Measurements from ENCODE around the gene XXYLT1.

Gene XXYLT1

GRCh38 chr3:195046441-195046840 lies 224.5 kb downstream of the XXYLT1 start:
- Histone ChIP-seq H3K27me3 (ENCODE audit: control insufficient read depth in 1 of 2, insufficient read depth in 2 of 2, low read length in 2 of 2) (peaks cover 0 to 3% of the 10 kb centered on the region in 2 donors), H3K36me3 (ENCODE audit: control insufficient read depth in 2 of 2, insufficient read depth in 2 of 2, low read length in 2 of 2) (no peaks in the 10 kb centered on the region), H3K9ac (ENCODE audit: low read length in 2 of 2) (no peak overlapping the region), H3K9me3 (ENCODE audit: control insufficient read depth in 2 of 2, low read length in 2 of 2) (no peaks in the 10 kb centered on the region), H3K4me3 (ENCODE audit: low read length in 2 of 2) (no peak overlapping the region), H3K4me1 (ENCODE audit: control insufficient read depth, insufficient read depth, low read length) (no peaks in the 10 kb centered on the region), H3K27ac (ENCODE audit: low read length) (no peak overlapping the region)

- H3K4me1 ChIP-seq (ENCODE audit: control insufficient read depth, insufficient read depth, low read length): no peaks in the 10 kb centered on the region
- peaks cover 0 to 3% of the 10 kb centered on the region in 2 donors for H3K27me3 ChIP-seq (ENCODE audit: control insufficient read depth in 1 of 2, insufficient read depth in 2 of 2, low read length in 2 of 2)
- H3K9me3 ChIP-seq (ENCODE audit: control insufficient read depth in 2 of 2, low read length in 2 of 2): no peaks in the 10 kb centered on the region
- no peak overlapping the region for H3K4me3 ChIP-seq (ENCODE audit: low read length in 2 of 2)
- no peak overlapping the region for H3K27ac ChIP-seq (ENCODE audit: low read length)
- H3K9ac ChIP-seq (ENCODE audit: low read length in 2 of 2): no peak overlapping the region
- no peaks in the 10 kb centered on the region for H3K36me3 ChIP-seq (ENCODE audit: control insufficient read depth in 2 of 2, insufficient read depth in 2 of 2, low read length in 2 of 2)
Observed at GRCh38 chr3:195045481-195046210, 225.3 kb downstream of the XXYLT1 start.

- Histone ChIP-seq H3K36me3 (ENCODE audit: control insufficient read depth in 2 of 2, insufficient read depth in 2 of 2, low read length in 2 of 2) (no peaks in the 10 kb centered on the region), H3K9me3 (ENCODE audit: control insufficient read depth in 2 of 2, low read length in 2 of 2) (no peaks in the 10 kb centered on the region), H3K27ac (ENCODE audit: low read length) (no peak overlapping the region), H3K27me3 (ENCODE audit: control insufficient read depth in 1 of 2, insufficient read depth in 2 of 2, low read length in 2 of 2) (peaks cover 0 to 3% of the 10 kb centered on the region in 2 donors), H3K4me1 (ENCODE audit: control insufficient read depth, insufficient read depth, low read length) (no peaks in the 10 kb centered on the region), H3K4me3 (ENCODE audit: low read length in 2 of 2) (no peak overlapping the region), H3K9ac (ENCODE audit: low read length in 2 of 2) (no peak overlapping the region)
Observed at GRCh38 chr3:195044411-195044810, 226.5 kb downstream of the XXYLT1 start.

DNA sequence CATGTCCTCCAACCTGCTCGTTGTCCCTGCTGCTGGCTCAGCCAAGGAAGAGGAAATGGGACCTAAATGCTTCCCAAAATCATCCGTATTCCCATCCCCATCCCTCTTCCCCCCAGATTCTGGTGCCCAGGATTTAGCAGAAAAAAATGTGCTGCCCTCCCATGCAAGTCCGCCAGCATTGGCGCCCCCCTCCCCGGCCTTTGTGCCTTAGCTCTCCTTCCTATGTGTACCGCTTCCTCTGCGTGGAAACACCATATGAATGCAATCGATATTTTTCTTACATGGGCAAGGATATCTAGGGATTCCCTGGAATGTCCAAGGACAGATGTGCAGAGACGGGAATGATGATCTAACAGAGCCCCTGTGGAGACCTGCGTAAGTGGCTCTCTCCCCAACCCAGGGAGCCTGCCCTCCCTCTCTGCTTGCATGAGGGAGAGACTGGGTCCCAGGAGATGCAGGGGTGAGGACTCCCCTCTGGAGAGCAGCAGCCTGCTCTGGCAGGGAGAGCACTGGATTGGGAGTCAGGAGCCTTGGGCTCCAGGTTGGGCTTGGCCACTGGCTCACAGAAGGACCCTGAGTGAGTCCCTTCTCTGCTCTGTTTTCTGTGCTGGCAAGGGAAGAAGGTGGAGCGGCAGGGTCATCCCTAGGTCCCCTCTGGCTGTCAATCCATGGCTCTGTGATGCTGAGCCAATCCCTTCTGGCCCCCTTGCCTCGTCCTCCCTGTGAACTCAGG lies 227.2 kb downstream of the XXYLT1 start:
- no peaks in the 10 kb centered on the region for H3K9me3 ChIP-seq (ENCODE audit: control insufficient read depth in 2 of 2, low read length in 2 of 2)
- H3K36me3 ChIP-seq (ENCODE audit: control insufficient read depth in 2 of 2, insufficient read depth in 2 of 2, low read length in 2 of 2): no peaks in the 10 kb centered on the region
- peaks cover 0 to 3% of the 10 kb centered on the region in 2 donors for H3K27me3 ChIP-seq (ENCODE audit: control insufficient read depth in 1 of 2, insufficient read depth in 2 of 2, low read length in 2 of 2)
- no peaks in the 10 kb centered on the region for H3K4me1 ChIP-seq (ENCODE audit: control insufficient read depth, insufficient read depth, low read length)
- H3K4me3 ChIP-seq (ENCODE audit: low read length in 2 of 2): no peak overlapping the region
- H3K9ac ChIP-seq (ENCODE audit: low read length in 2 of 2): no peak overlapping the region
- H3K27ac ChIP-seq (ENCODE audit: low read length): no peak overlapping the region

DNA sequence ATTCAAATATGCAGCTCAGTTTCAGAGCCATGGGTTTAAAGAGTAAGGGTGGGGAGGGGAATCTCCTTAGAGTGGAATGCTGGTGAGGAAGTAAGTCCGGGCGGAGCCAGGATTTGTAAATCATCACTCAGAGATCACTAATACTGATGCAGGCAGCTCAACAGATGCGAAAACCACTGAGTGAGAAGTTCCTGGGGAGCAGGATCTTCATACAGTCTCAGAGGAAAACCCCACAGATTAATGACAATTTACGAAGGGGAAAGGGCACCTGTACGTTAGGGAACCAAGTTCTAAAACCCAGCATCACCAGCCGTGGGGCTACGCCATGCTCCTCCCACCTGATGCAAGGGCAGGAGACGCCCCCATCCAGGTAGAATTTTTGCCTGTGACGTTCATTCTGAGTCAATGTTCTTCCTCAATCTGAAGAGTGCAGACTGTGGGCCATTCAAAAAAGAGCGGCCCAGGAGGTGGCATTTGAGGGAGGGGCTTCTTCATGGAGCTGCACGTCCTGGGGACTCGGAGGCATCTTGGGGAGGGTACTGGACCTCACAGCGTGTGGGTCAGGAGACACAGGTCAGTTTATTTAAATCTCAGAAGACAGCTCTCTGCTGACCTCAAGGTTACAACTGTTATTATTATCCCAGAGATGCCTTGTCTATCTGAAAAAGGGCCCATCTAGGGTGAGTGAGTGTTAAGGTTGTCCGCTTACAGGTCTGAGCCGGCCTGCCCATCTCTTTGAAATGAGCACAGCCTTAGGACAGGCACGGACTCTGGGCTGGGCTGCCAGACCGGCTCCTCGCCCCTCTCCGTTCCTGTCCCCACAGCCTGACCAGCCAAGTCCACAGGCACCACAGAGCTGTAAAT lies 228.0 kb downstream of the XXYLT1 start:
- H3K27me3 ChIP-seq (ENCODE audit: control insufficient read depth in 1 of 2, insufficient read depth in 2 of 2, low read length in 2 of 2): peaks cover 0 to 3% of the 10 kb centered on the region in 2 donors
- no peak overlapping the region for H3K4me3 ChIP-seq (ENCODE audit: low read length in 2 of 2)
- H3K27ac ChIP-seq (ENCODE audit: low read length): no peak overlapping the region
- no peaks in the 10 kb centered on the region for H3K9me3 ChIP-seq (ENCODE audit: control insufficient read depth in 2 of 2, low read length in 2 of 2)
- no peak overlapping the region for H3K9ac ChIP-seq (ENCODE audit: low read length in 2 of 2)
- no peaks in the 10 kb centered on the region for H3K36me3 ChIP-seq (ENCODE audit: control insufficient read depth in 2 of 2, insufficient read depth in 2 of 2, low read length in 2 of 2)
- no peaks in the 10 kb centered on the region for H3K4me1 ChIP-seq (ENCODE audit: control insufficient read depth, insufficient read depth, low read length)

DNA sequence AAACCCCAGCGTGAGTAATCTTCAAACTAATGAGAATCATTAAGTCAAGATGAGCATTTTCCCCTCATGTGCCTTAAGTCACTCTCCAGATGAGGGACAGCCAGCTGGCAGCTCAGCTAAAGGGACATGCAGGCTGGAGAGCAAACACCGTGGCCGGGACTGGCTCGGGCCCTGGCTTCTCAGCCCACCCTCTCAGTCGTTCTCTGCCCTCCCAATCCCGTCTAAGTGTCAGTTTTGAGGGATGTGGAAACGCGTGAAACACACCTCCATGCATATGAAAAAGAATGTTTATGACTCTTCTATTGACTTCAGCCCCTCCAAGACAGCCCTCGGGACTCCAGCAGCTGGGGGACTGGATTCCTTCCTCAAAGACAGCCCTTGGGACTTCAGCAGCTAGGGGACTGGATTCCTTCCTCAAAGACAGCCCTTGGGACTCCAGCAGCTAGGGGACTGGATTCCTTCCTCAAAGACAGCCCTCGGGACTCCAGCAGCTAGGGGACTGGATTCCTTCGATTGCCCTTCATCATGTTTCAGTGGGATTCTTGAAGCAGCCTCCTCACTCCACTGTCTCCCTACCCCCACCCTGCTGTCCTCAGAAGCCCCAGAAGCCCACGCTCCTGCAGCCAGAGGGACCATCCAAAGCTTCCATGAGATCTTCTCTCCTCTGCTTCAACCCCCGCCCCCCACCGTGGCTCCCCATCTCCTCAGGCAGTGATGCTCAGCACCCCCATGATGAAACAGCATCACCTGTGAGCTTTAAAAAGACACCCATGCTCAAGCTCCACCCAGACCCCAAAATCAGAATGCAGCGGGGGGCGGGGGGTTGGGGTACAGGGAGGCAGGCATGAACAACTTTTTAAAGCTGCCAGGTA lies 228.9 kb downstream of the XXYLT1 start:
- Histone ChIP-seq H3K27ac (ENCODE audit: low read length) (no peak overlapping the region), H3K36me3 (ENCODE audit: control insufficient read depth in 2 of 2, insufficient read depth in 2 of 2, low read length in 2 of 2) (no peaks in the 10 kb centered on the region), H3K4me1 (ENCODE audit: control insufficient read depth, insufficient read depth, low read length) (no peaks in the 10 kb centered on the region), H3K4me3 (ENCODE audit: low read length in 2 of 2) (no peak overlapping the region), H3K9ac (ENCODE audit: low read length in 2 of 2) (no peak overlapping the region), H3K27me3 (ENCODE audit: control insufficient read depth in 1 of 2, insufficient read depth in 2 of 2, low read length in 2 of 2) (peaks cover 0 to 3% of the 10 kb centered on the region in 2 donors), H3K9me3 (ENCODE audit: control insufficient read depth in 2 of 2, low read length in 2 of 2) (no peaks in the 10 kb centered on the region)

GRCh38 chr3:195040773-195041520 lies 230.0 kb downstream of the XXYLT1 start:
- Histone ChIP-seq H3K4me3 (ENCODE audit: low read length in 2 of 2) (no peak overlapping the region), H3K9ac (ENCODE audit: low read length in 2 of 2) (no peak overlapping the region), H3K4me1 (ENCODE audit: control insufficient read depth, insufficient read depth, low read length) (no peaks in the 10 kb centered on the region), H3K27me3 (ENCODE audit: control insufficient read depth in 1 of 2, insufficient read depth in 2 of 2, low read length in 2 of 2) (peaks cover 0 to 3% of the 10 kb centered on the region in 2 donors), H3K27ac (ENCODE audit: low read length) (no peak overlapping the region), H3K9me3 (ENCODE audit: control insufficient read depth in 2 of 2, low read length in 2 of 2) (no peaks in the 10 kb centered on the region), H3K36me3 (ENCODE audit: control insufficient read depth in 2 of 2, insufficient read depth in 2 of 2, low read length in 2 of 2) (no peaks in the 10 kb centered on the region)

DNA sequence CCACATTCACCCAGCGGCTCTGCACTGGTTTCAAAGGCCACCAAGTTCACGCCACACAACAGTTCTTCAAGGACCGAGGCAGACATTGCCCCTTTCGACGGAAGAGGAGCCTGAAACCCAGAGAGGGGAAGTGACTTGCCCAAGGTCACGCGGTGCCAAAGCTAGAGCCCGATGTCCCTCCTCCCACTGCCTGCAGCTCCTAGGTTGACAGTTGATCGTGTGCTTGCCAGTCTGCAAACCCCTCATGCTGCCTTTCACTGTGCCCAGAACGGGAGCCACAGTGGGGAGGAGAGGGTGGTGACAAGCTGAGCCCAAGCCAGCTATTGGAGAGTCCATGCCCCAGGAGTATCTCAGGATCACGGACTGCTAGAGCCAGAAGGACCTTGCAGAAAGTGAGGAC lies 230.9 kb downstream of the XXYLT1 start:
- Histone ChIP-seq H3K9ac (ENCODE audit: low read length in 2 of 2) (no peak overlapping the region), H3K27ac (ENCODE audit: low read length) (no peak overlapping the region), H3K36me3 (ENCODE audit: control insufficient read depth in 2 of 2, insufficient read depth in 2 of 2, low read length in 2 of 2) (no peaks in the 10 kb centered on the region), H3K4me3 (ENCODE audit: low read length in 2 of 2) (no peak overlapping the region), H3K9me3 (ENCODE audit: control insufficient read depth in 2 of 2, low read length in 2 of 2) (no peaks in the 10 kb centered on the region), H3K4me1 (ENCODE audit: control insufficient read depth, insufficient read depth, low read length) (no peaks in the 10 kb centered on the region), H3K27me3 (ENCODE audit: control insufficient read depth in 1 of 2, insufficient read depth in 2 of 2, low read length in 2 of 2) (peaks cover 0 to 3% of the 10 kb centered on the region in 2 donors)

DNA sequence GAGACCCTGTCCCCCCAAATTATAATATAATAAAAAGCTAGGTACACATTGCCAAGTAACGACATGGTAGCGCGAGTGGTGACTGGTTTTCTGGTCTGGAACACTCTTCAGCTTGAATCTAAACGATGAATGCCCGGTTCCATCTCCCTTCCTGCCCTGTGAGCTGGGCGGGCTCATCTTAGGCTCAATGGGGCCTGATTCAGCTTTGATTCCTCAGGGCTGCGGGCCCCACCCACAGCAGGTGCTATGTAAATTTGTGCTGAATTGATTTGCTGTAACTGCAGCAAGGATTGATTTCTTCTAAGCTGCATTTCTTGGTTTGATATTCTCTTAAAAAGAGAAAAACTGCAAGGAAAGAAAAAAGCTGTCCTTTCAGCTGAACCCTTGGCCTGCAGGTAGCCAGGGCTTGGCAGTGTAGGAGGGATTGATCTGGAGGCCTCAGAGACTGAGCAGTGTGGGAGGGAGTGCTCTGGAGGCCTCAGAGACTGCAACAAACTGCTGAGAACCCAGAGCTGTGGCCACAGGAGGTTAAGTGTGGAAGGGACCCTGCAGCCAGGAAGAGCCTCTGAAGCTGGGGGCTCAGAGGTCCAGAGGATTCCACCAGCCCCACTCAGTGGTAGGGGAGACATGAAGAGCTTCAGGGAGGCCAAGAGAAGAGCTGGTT lies 231.6 kb downstream of the XXYLT1 start:
- no peak overlapping the region for H3K9ac ChIP-seq (ENCODE audit: low read length in 2 of 2)
- H3K36me3 ChIP-seq (ENCODE audit: control insufficient read depth in 2 of 2, insufficient read depth in 2 of 2, low read length in 2 of 2): no peaks in the 10 kb centered on the region
- no peak overlapping the region for H3K27ac ChIP-seq (ENCODE audit: low read length)
- H3K4me3 ChIP-seq (ENCODE audit: low read length in 2 of 2): no peak overlapping the region
- peaks cover 0 to 3% of the 10 kb centered on the region in 2 donors for H3K27me3 ChIP-seq (ENCODE audit: control insufficient read depth in 1 of 2, insufficient read depth in 2 of 2, low read length in 2 of 2)
- no peaks in the 10 kb centered on the region for H3K4me1 ChIP-seq (ENCODE audit: control insufficient read depth, insufficient read depth, low read length)
- H3K9me3 ChIP-seq (ENCODE audit: control insufficient read depth in 2 of 2, low read length in 2 of 2): no peaks in the 10 kb centered on the region

Data from stomach smooth muscle (tissue), 2 donors.